ENCODE data around the gene ACACB. TPM values are rescaled to one million over a fixed set of nuclear protein-coding genes. Genes with fewer than 3 reads are reported as not detected.

The ACACB gene
- total RNA-seq, 1 donor from 2014 or later: 140 TPM

DNA sequence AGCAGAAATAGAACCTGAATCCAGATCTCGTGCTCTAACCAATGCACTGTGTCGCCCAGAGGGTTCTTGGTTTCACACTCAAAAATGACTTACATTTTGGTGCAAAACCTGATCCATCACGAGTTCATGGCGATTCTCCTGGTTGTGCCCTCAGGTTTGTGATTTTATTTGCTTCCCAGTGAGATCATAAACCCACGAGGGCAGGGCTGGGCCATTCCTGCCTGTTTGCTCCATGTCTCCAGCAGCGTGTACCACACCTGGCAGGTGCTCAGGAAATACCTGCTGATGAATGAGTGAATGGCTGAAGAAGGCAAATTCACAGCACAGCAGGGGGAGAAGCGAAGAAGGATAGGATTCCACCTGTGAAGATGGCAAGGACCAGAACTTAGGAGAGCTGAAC lies 9.4 kb downstream of the ACACB start:
- Histone ChIP-seq H3K4me1 (no peaks in the 10 kb centered on the region), H3K4me3 (no peak overlapping the region)
- intact Hi-C loops (cut with DNase I): no loop called here

DNA sequence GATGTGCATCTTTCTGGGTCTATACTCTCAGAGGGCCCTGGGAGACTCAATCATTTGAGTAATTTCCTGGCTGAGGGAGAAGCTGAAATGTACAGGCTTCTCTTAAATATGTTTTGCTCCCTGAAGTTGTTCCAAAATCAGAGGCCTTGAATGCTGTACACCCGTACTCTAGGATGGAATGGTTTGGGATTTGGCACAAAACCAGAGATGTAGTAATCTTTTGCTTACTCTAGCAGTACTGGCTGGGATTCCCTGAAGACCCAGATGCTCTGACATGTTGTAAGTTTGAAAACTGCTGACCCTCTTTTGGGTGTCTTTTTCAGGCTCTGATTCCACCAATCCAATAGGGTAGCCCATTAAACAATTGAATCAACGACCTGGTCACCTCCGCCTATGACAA lies 10.4 kb downstream of the ACACB start:
- H3K27ac ChIP-seq: no peak overlapping the region
- no peak overlapping the region for H3K4me3 ChIP-seq
- TF ChIP-seq, protein P1, sequence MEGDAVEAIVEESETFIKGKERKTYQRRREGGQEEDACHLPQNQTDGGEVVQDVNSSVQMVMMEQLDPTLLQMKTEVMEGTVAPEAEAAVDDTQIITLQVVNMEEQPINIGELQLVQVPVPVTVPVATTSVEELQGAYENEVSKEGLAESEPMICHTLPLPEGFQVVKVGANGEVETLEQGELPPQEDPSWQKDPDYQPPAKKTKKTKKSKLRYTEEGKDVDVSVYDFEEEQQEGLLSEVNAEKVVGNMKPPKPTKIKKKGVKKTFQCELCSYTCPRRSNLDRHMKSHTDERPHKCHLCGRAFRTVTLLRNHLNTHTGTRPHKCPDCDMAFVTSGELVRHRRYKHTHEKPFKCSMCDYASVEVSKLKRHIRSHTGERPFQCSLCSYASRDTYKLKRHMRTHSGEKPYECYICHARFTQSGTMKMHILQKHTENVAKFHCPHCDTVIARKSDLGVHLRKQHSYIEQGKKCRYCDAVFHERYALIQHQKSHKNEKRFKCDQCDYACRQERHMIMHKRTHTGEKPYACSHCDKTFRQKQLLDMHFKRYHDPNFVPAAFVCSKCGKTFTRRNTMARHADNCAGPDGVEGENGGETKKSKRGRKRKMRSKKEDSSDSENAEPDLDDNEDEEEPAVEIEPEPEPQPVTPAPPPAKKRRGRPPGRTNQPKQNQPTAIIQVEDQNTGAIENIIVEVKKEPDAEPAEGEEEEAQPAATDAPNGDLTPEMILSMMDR (IDR thresholded peaks at IDR 0.05): no peak
- intact Hi-C loops (cut with DNase I): no loop called here
- H3K9me3 ChIP-seq: no peaks in the 10 kb centered on the region
- H3K27me3 ChIP-seq: no peaks in the 10 kb centered on the region
- no peak for DNase-seq (ENCODE audit: low spot score in 2 of 2)
- no peaks in the 10 kb centered on the region for H3K4me1 ChIP-seq
- no peaks in the 10 kb centered on the region for H3K36me3 ChIP-seq

More for the DNA sequence above, 9.4 kb downstream of the ACACB start:
- Histone ChIP-seq H3K9me3 (no peaks in the 10 kb centered on the region), H3K27me3 (no peaks in the 10 kb centered on the region), H3K36me3 (no peaks in the 10 kb centered on the region), H3K27ac (no peak overlapping the region)
- TF ChIP-seq, protein P1 (IDR thresholded peaks at IDR 0.05): no peak
- DNase-seq (ENCODE audit: low spot score in 2 of 2): no peak

DNA sequence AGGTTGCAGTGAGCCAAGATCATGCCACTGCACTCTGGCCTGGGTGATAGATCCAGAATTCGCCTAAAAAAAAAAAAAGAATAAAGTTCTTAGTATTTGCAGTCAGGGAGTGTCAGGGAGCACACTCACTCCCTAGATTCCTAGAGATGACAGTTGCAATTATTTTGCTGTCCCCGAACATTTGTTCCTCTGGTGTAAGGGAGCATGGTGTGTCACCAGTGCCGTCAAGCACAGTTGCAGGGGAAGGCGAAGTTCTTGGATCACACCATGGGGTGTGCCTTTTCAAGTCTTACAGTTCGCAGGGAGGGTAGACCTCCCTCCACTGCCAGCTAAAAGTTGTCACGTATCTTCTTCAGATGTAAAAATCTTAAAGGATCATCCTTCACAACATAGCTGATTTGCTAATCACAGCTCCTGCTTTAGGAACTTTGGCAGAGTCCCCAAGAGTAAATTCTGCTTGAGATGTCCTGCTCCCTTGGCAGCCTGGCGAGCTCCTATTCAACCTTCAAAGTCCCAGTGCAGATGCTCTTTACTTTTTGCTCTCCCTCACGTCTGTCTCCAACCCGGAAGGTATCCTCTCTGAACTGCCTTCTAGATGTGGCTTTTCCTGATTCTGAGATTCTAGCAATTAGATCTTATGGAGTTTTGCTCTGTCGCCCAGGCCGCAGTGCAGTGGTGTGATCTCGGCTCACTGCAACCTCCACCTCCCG lies 11.3 kb downstream of the ACACB start:
- TF ChIP-seq, protein P1 (IDR thresholded peaks at IDR 0.05): no peak
- intact Hi-C loops (cut with DNase I): no loop called here
- H3K4me1 ChIP-seq: no peaks in the 10 kb centered on the region

DNA sequence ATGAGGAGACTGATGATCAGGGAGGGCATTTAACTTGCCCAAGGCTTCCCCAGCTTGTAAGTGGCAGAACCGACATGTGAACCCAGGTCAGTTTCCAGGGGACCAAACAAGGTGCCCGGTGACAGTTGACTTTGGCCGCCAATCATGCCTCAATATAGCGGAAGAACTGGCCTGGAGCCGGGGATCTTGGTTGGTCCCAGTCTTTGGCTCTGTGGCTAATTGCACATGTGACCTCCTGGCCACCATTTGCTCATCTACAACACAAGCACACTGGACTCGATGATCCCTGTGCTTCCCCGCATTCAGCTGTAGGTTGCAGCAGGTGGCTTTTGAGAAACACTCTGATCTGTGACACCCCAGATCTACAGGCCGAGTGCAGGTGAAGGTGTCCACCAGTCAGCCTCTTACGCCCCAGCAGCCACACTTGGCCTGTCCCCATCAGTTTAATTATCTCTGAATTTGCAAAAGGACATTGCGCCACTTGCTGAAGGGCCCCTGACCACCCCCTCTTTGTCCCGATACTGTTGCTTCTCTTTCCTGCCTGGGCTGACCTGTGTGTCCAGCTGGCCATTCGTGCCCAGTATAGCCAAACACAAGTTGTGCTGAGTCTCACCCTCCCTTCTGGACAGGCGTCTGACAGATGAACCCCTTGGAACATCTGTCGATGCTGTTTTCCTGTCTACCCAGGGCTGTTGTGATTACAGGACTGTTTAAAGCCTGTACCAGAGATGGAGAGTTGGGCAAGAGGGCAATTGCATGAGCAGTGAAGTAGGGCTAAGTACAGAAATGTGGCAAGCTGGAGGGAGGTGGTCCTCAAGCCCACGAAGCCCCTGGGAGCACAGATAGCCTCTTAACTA lies 14.1 kb downstream of the ACACB start:
- Histone ChIP-seq H3K9me3 (no peaks in the 10 kb centered on the region), H3K27me3 (no peaks in the 10 kb centered on the region), H3K27ac (peak overlapping the region in 1 of 2 donors; percentile 37), H3K36me3 (no peaks in the 10 kb centered on the region), H3K4me1 (peaks cover 0 to 6% of the 10 kb centered on the region in 2 donors), H3K4me3 (no peak overlapping the region)
- intact Hi-C loops (cut with DNase I): no loop called here
- TF ChIP-seq, protein P1 (IDR thresholded peaks at IDR 0.05): no peak
- no peak for DNase-seq (ENCODE audit: low spot score in 2 of 2)

More for the DNA sequence above, 11.3 kb downstream of the ACACB start:
- DNase-seq (ENCODE audit: low spot score in 2 of 2): no peak
- Histone ChIP-seq H3K9me3 (no peaks in the 10 kb centered on the region), H3K36me3 (no peaks in the 10 kb centered on the region), H3K4me3 (no peak overlapping the region), H3K27me3 (no peaks in the 10 kb centered on the region), H3K27ac (no peak overlapping the region)

DNA sequence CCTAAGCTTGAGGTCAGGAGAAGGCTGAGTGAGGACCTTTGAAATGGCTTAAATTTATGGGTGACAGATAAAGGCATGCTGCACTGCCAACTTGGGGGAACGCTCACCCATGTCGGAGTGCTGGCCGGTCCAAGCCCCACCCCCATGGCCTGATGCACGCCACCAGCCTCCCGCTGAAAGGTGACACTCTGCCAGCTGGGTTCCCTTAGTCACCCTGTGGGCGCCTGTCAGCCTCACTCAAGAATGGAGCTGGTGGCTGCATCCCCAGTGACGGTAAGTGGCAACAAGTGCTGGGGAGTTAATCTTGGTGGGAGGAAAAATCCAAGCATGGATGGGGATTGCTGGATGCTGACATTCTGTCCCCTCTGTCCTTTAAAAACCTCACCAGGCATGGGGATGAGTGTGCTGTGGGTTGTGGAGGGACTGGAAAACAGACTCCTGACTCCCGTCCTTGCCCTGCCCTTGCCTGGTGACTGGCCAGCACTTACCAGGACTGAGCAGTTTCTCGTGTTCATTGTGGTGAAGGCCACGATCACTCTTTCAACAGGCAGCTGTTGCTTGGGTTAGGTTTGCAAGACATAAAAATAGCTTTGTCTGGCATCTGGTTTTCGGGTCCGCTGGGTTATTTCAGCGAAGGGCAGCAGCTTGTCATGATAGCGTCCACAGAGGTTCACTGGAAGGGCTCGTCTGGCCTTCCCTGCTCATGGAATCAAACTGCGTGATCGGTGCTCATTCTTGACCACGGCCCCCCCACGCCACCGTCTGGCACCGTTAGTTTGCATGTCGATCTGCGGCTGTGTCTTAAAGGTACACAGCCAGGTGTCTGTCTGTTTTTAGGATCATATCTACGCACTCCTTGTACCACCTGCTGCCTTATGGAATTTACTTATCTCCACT lies 15.0 kb downstream of the ACACB start:
- TF ChIP-seq, protein P1 (IDR thresholded peaks at IDR 0.05): no peak
- no peak for DNase-seq (ENCODE audit: low spot score in 2 of 2)

More for the DNA sequence above, 15.0 kb downstream of the ACACB start:
- H3K4me1 ChIP-seq: peaks cover 0 to 6% of the 10 kb centered on the region in 2 donors
- no peaks in the 10 kb centered on the region for H3K27me3 ChIP-seq
- no peaks in the 10 kb centered on the region for H3K36me3 ChIP-seq
- H3K4me3 ChIP-seq: peak overlapping the region in 1 of 2 donors; percentile 34
- H3K9me3 ChIP-seq: no peaks in the 10 kb centered on the region
- H3K27ac ChIP-seq: peak overlapping the region; percentile 15 to 37
- intact Hi-C loops (cut with DNase I): no loop called here

Measured in ascending aorta (tissue), 2 donors.